PC-9 (cell line): ENCODE data around the gene MGLL.

ENCODE experiments used
- EZH2 ChIP-seq: fragments of 200-600 bp; sonication (generic); IDR thresholded peaks from 2 replicates; pipeline ENCODE4 v1.8.0; 2017; ENCODE audit warnings: antibody characterized with exemption, low read depth
- TF ChIP-seq, protein P1 (sequence below): fragments of 200-600 bp; sonication (generic); conservative IDR thresholded peaks from 2 replicates; pipeline ENCODE4 v1.6.1; 2017; ENCODE audit warnings: mixed run types, antibody characterized with exemption, mild to moderate bottlenecking, moderate library complexity

- TF ChIP-seq, protein P1, sequence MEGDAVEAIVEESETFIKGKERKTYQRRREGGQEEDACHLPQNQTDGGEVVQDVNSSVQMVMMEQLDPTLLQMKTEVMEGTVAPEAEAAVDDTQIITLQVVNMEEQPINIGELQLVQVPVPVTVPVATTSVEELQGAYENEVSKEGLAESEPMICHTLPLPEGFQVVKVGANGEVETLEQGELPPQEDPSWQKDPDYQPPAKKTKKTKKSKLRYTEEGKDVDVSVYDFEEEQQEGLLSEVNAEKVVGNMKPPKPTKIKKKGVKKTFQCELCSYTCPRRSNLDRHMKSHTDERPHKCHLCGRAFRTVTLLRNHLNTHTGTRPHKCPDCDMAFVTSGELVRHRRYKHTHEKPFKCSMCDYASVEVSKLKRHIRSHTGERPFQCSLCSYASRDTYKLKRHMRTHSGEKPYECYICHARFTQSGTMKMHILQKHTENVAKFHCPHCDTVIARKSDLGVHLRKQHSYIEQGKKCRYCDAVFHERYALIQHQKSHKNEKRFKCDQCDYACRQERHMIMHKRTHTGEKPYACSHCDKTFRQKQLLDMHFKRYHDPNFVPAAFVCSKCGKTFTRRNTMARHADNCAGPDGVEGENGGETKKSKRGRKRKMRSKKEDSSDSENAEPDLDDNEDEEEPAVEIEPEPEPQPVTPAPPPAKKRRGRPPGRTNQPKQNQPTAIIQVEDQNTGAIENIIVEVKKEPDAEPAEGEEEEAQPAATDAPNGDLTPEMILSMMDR: no peak
- no peak for TF ChIP-seq EZH2
These were observed 120.9 kb downstream of the MGLL start for GRCh38 chr3:127701280-127701911.
